GM23338 (cell line): ENCODE data around the gene GPX1.

Source experiments
- CREB1 ChIP-seq: fragments of 250-450 bp; sonication (Bioruptor Pico); IDR thresholded peaks from 2 replicates; pipeline ENCODE4 v1.5.0; 2020; ENCODE audit warnings: low read depth, mild to moderate bottlenecking, moderate library complexity
- CTCF ChIP-seq, 2 experiments: fragments of 200-600 bp in 1 of 2; sonication (generic) in 1 of 2; conservative IDR thresholded peaks; 2 replicates each; pipeline versions ENCODE4 v1.5.1 to v1.6.1; 2016 to 2017; ENCODE audit warnings: antibody characterized with exemption in 2 of 2, low read depth in 2 of 2, mild to moderate bottlenecking in 2 of 2, moderate library complexity in 1 of 2
- EZH2phosphoT487 ChIP-seq: fragments of 200-600 bp; sonication (generic); IDR thresholded peaks from one replicate; pipeline ENCODE4 v1.8.1; 2018; ENCODE audit warnings: antibody characterized with exemption; ENCODE audit not compliant: unreplicated experiment
- POLR2AphosphoS5 ChIP-seq: IDR thresholded peaks from 2 replicates; pipeline ENCODE4 v1.6.1; 2016; ENCODE audit warnings: antibody characterized with exemption, low read depth
- ZNF114 ChIP-seq: fragments of 250-450 bp; sonication (Bioruptor Pico); IDR thresholded peaks from 2 replicates; pipeline ENCODE4 v1.5.0; 2020; ENCODE audit warnings: mild to moderate bottlenecking, moderate library complexity
- ZNF331 ChIP-seq: fragments of 250-450 bp; sonication (Bioruptor Pico); IDR thresholded peaks from 2 replicates; pipeline ENCODE4 v1.5.0; 2020; ENCODE audit warnings: low read depth, mild to moderate bottlenecking, moderate library complexity

DNA sequence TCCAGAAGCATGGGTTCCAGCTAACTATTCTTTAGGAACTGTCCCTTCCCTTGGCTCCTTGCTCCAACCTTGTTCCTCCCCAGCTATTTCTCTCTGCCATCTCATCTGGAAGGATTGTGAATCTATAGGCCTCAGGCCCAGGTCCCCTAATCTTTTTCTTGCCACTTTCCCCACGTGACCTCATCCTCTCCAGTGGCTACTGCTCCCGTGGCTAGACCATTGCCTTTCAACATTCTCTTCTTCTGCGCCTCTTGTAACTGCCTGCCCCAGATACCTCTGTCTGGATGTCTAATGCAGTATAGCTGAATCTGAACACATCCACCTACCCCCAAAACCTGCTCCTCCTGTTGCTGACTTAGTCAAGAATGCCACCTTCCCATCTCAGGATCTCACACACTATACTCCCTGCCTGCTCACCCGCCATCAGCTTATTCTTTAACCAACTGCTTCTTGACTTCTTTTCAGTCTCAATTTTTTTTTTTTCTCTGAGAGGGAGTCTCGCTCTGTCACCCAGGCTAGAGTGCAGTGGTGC lies 5.2 kb downstream of the GPX1 start:
- TF ChIP-seq CTCF (conservative IDR thresholded peaks at IDR 0.05; ENCODE audit: low read depth in 2 of 2), result no peak
- TF ChIP-seq CREB1 (CRISPR knock-in tag), result no peak
- no peak for TF ChIP-seq POLR2AphosphoS5
- TF ChIP-seq ZNF114 (CRISPR knock-in tag), result no peak
- TF ChIP-seq EZH2phosphoT487, result no peak
- no peak for TF ChIP-seq ZNF331 (CRISPR knock-in tag)
